H1 (cell line): ENCODE results near the gene ACSF2. TPM values are rescaled to one million over a fixed set of nuclear protein-coding genes. Genes with fewer than 3 reads are reported as not detected.

ENCODE experiments used
- CTCF ChIA-PET: fragments of 300-600 bp; sonication (Branson Sonifier 250); formaldehyde crosslinking; loops from one replicate; lab custom pipeline; 2021; ENCODE audit not compliant: partially characterized antibody; lab: Charles Lee
- POLR2A ChIA-PET: fragments of 300-600 bp; sonication (Branson Sonifier 250); formaldehyde crosslinking; loops from one replicate; lab custom pipeline; 2021; ENCODE audit warnings: inconsistent platforms; ENCODE audit not compliant: partially characterized antibody; lab: Charles Lee
- DNase-seq, 2 experiments: peaks; one replicate each; pipeline versions ENCODE4 v3.0.0 to v3.0.0-alpha.2; 2010 to 2022; ENCODE audit warnings: low spot score in 2 of 2, low read depth in 1 of 2, mixed read lengths in 1 of 2
- FAIRE-seq: peaks from 2 replicates; lab custom pipeline; 2011; peaks lifted over from hg19 to GRCh38; lab: Jason Lieb, UNC
- H2AFZ ChIP-seq: 2 replicates; pipeline ENCODE4 v1.8.1; 2012; ENCODE audit warnings: low read length, inconsistent platforms
- H2AK5ac ChIP-seq: 2 replicates; pipeline ENCODE4 v1.6.1; 2013; ENCODE audit warnings: low read depth, low read length
- H2BK120ac ChIP-seq: replicated peaks from 2 replicates; pipeline ENCODE3; 2013; ENCODE audit warnings: low read depth, low read length, inconsistent platforms
- H2BK12ac ChIP-seq: 2 replicates; pipeline ENCODE4 v1.6.1; 2013; ENCODE audit warnings: low read depth, low read length
- H2BK15ac ChIP-seq: 2 replicates; pipeline ENCODE4 v1.6.1; 2013; ENCODE audit warnings: low read length
- H2BK20ac ChIP-seq: 2 replicates; pipeline ENCODE4 v1.6.1; 2013; ENCODE audit warnings: low read length
- H2BK5ac ChIP-seq: 2 replicates; pipeline ENCODE4 v1.6.1; 2013; ENCODE audit warnings: low read depth, low read length
- H3K14ac ChIP-seq: 2 replicates; pipeline ENCODE4 v1.6.1; 2013; ENCODE audit warnings: inconsistent platforms; ENCODE audit not compliant: insufficient read length
- H3K18ac ChIP-seq: 2 replicates; pipeline ENCODE4 v1.6.1; 2013; ENCODE audit warnings: low read length; ENCODE audit errors: extremely low read depth
- H3K23ac ChIP-seq: 2 replicates; pipeline ENCODE4 v1.6.1; 2013; ENCODE audit warnings: inconsistent platforms; ENCODE audit not compliant: insufficient read length
- H3K23me2 ChIP-seq: 2 replicates; pipeline ENCODE4 v1.6.1; 2013; ENCODE audit warnings: low read depth, low read length
- H3K27ac ChIP-seq: 2 replicates; pipeline ENCODE4 v1.6.1; 2011; ENCODE audit warnings: low read depth, low read length, inconsistent platforms
- H3K27me3 ChIP-seq, 4 experiments: replicated peaks in 1 of 4; 1 replicate in 1 of 4; 2 replicates in 3 of 4; pipeline versions ENCODE4 v1.6.1 to v1.8.1; 2011 to 2013; ENCODE audit warnings: low read length in 3 of 4, mild to moderate bottlenecking in 3 of 4, inconsistent platforms in 2 of 4, mixed read lengths in 2 of 4, moderate library complexity in 1 of 4; ENCODE audit not compliant: control insufficient read depth in 3 of 4, insufficient read depth in 3 of 4; ENCODE audit errors: extremely low read depth in 1 of 4
- H3K36me3 ChIP-seq, 4 experiments: 2 replicates each; pipeline versions ENCODE4 v1.6.1 to v1.8.1; 2011 to 2013; ENCODE audit warnings: mild to moderate bottlenecking in 4 of 4, low read length in 3 of 4, moderate library complexity in 2 of 4, control low read depth in 1 of 4, inconsistent platforms in 1 of 4; ENCODE audit not compliant: insufficient read depth in 4 of 4, control insufficient read depth in 2 of 4
- H3K4ac ChIP-seq: replicated peaks from 2 replicates; pipeline ENCODE3; 2013; ENCODE audit warnings: low read length, low read depth, mixed read lengths, inconsistent platforms; ENCODE audit not compliant: insufficient read length
- H3K4me1 ChIP-seq, 4 experiments: replicated peaks in 1 of 4; 1 replicate in 1 of 4; 2 replicates in 3 of 4; pipeline versions ENCODE4 v1.6.1 to v1.8.1; 2011 to 2013; ENCODE audit warnings: low read length in 3 of 4, inconsistent platforms in 2 of 4, mixed read lengths in 1 of 4; ENCODE audit not compliant: insufficient read depth in 4 of 4, control insufficient read depth in 3 of 4
- H3K4me2 ChIP-seq, 2 experiments: 2 replicates each; pipeline versions ENCODE4 v1.6.1 to v1.8.1; 2011 to 2013; ENCODE audit warnings: low read depth in 2 of 2, low read length in 2 of 2, control low read depth in 1 of 2, inconsistent platforms in 1 of 2, mild to moderate bottlenecking in 1 of 2; ENCODE audit not compliant: insufficient read depth in 1 of 2
- H3K4me3 ChIP-seq, 4 experiments: fragments of 200-600, 300-600 bp in 1 of 4; sonication (generic), shearing (Covaris generic), sonication (Bioruptor Twin) in 1 of 4; 2 replicates each; pipeline versions ENCODE4 v1.5.1 to v1.8.1; 2011 to 2016; ENCODE audit warnings: low read length in 4 of 4, low read depth in 3 of 4, control low read depth in 2 of 4, inconsistent platforms in 2 of 4, mild to moderate bottlenecking in 2 of 4, mixed read lengths in 1 of 4, moderate library complexity in 1 of 4; ENCODE audit not compliant: insufficient read depth in 2 of 4; ENCODE audit errors: extremely low read depth in 1 of 4
- H3K56ac ChIP-seq: replicated peaks from 2 replicates; pipeline ENCODE3; 2013; ENCODE audit warnings: low read depth, mild to moderate bottlenecking, mixed read lengths, low read length, inconsistent platforms; ENCODE audit not compliant: insufficient read length
- H3K79me1 ChIP-seq: 2 replicates; pipeline ENCODE4 v1.6.1; 2013; ENCODE audit warnings: low read depth, low read length, control low read depth
- H3K79me2 ChIP-seq, 2 experiments: 2 replicates each; pipeline versions ENCODE4 v1.6.1 to v1.8.1; 2012 to 2013; ENCODE audit warnings: low read length in 2 of 2, mild to moderate bottlenecking in 2 of 2, inconsistent platforms in 1 of 2; ENCODE audit not compliant: insufficient read depth in 2 of 2, control insufficient read depth in 1 of 2
- H3K9ac ChIP-seq, 4 experiments: replicated peaks in 1 of 4; 1 replicate in 1 of 4; 2 replicates in 3 of 4; pipeline versions ENCODE4 v1.6.1 to v1.8.1; 2011 to 2013; ENCODE audit warnings: low read depth in 3 of 4, low read length in 3 of 4, control low read depth in 2 of 4, mild to moderate bottlenecking in 2 of 4, moderate library complexity in 2 of 4, inconsistent platforms in 1 of 4; ENCODE audit errors: extremely low read depth in 1 of 4
- H3K9me3 ChIP-seq, 2 experiments: 2 replicates each; pipeline versions ENCODE4 v1.6.1 to v1.8.1; 2012 to 2013; ENCODE audit warnings: mild to moderate bottlenecking in 2 of 2, moderate library complexity in 2 of 2, control low read depth in 1 of 2, inconsistent platforms in 1 of 2, low read depth in 1 of 2, low read length in 1 of 2, mixed read lengths in 1 of 2; ENCODE audit not compliant: insufficient read depth in 2 of 2
- H4K20me1 ChIP-seq, 2 experiments: replicated peaks in 1 of 2; 2 replicates each; pipeline versions ENCODE3 to v1.8.1; 2011 to 2013; ENCODE audit warnings: inconsistent platforms in 2 of 2, low read length in 2 of 2, mild to moderate bottlenecking in 1 of 2; ENCODE audit not compliant: insufficient read depth in 2 of 2, control insufficient read depth in 1 of 2
- H4K5ac ChIP-seq: 2 replicates; pipeline ENCODE4 v1.6.1; 2013; ENCODE audit warnings: low read length, low read depth, mixed read lengths, inconsistent platforms; ENCODE audit not compliant: insufficient read length
- H4K8ac ChIP-seq: 2 replicates; pipeline ENCODE4 v1.8.0; 2013; ENCODE audit warnings: mild to moderate bottlenecking, moderate library complexity, low read length, inconsistent platforms; ENCODE audit not compliant: insufficient read depth; ENCODE audit errors: extremely low read depth
- H4K91ac ChIP-seq: replicated peaks from 2 replicates; pipeline ENCODE3; 2013; ENCODE audit warnings: low read length, mixed read lengths, inconsistent platforms; ENCODE audit not compliant: insufficient read length
- GTF2F1 ChIP-seq: IDR thresholded peaks from 2 replicates; pipeline ENCODE4 v1.6.1; 2012; ENCODE audit warnings: low read depth, low read length, improper control_type of control experiment, borderline replicate concordance
- SIX5 ChIP-seq: IDR thresholded peaks from 2 replicates; pipeline ENCODE4 v1.6.1; 2011; ENCODE audit warnings: mild to moderate bottlenecking, low read depth, low read length
- WGBS, 2 experiments: shearing (Covaris generic) in 1 of 2; methylation state at CpG; one replicate each; pipeline versions ENCODE4 v1.1.6 to v1.1.7; 2013 to 2015; ENCODE audit warnings: low lambda C conversion rate in 2 of 2, mixed read lengths in 2 of 2, inconsistent platforms in 1 of 2, low coverage in 1 of 2, missing lambda C conversion rate in 1 of 2; ENCODE audit not compliant: insufficient replicate concordance in 2 of 2, insufficient coverage in 1 of 2, insufficient read length in 1 of 2; ENCODE audit errors: extremely low coverage in 1 of 2, missing lambda C conversion rate in 1 of 2; 5-methylcytosine and 5-hydroxymethylcytosine counted together
- polyA plus RNA-seq, 7 experiments: library from polyadenylated mRNA; depleted of rRNA in 3 of 7; stranded (reverse) in 5 of 7; unstranded in 2 of 7; fragments of >200 nt in 5 of 7; fragments of 200-250 nt in 2 of 7; gene quantifications; 1 replicate in 5 of 7; 2 replicates in 1 of 7; 4 replicates in 1 of 7; pipeline versions ENCODE4 v1.2.1 to v1.2.3, GENCODE V29; 2011 to 2013; ENCODE audit warnings: missing spikeins in 2 of 7, mixed read lengths in 2 of 7
- total RNA-seq: library from RNA; stranded (reverse); fragmentation: NEBNext Ultra II Directional; extraction: Animal tissue kit (Norgen Biotek cat#: 25700); gene quantifications from 2 replicates; pipeline ENCODE4 v1.2.1, GENCODE V29; 2021
- TF ChIP-seq, protein P1 (sequence below): IDR thresholded peaks from 2 replicates; pipeline ENCODE4 v1.6.1; 2011; ENCODE audit warnings: low read depth, mild to moderate bottlenecking, low read length; ENCODE audit not compliant: insufficient read depth

The ACSF2 gene
- total and polyA plus RNA-seq, 2 of the 8 experiments (the other 6 are each of a cell fraction or from before 2014, with no cell fraction given): 14.5 to 16.3 TPM

DNA sequence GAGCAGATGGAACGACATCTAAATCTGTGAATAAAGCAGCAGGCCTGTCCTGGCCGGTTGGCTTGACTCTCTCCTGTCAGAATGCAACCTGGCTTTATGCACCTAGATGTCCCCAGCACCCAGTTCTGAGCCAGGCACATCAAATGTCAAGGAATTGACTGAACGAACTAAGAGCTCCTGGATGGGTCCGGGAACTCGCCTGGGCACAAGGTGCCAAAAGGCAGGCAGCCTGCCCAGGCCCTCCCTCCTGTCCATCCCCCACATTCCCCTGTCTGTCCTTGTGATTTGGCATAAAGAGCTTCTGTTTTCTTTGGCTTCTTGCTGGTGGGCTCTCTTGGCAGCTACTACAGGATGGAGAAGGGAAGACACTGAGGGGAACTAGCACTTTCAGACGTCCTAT, 48.5 kb downstream of the ACSF2 start:
- Histone ChIP-seq H3K14ac (no peak overlapping the region), H3K23ac (no peak overlapping the region), H3K4ac (no peak overlapping the region), H2AFZ (no peak overlapping the region), H3K4me3 (no peak overlapping the region), H3K9me3 (no peaks in the 10 kb centered on the region), H4K91ac (no peak overlapping the region), H3K79me1 (no peaks in the 10 kb centered on the region), H3K18ac (no peak overlapping the region), H2BK5ac (no peak overlapping the region), H3K23me2 (peaks cover 8% of the 10 kb centered on the region), H3K4me2 (no peak overlapping the region), H3K4me1 (peaks cover 0 to 5% (median 2%) of the 10 kb centered on the region in 4 experiments; a peak in 6 of 7 replicates), H3K9ac (no peak overlapping the region), H2BK12ac (no peak overlapping the region), H3K79me2 (no peaks in the 10 kb centered on the region), H3K36me3 (no peaks in the 10 kb centered on the region), H2BK20ac (no peak overlapping the region), H2AK5ac (no peak overlapping the region), H3K27me3 (peaks cover 0 to 13% (median 8%) of the 10 kb centered on the region in 4 experiments; a peak in 5 of 7 replicates), H2BK120ac (no peak overlapping the region), H3K27ac (no peak overlapping the region), H2BK15ac (no peak overlapping the region), H4K8ac (no peak overlapping the region), H4K20me1 (no peaks in the 10 kb centered on the region), H4K5ac (no peak overlapping the region), H3K56ac (no peak overlapping the region)
- DNase-seq: no peak
- no peak for FAIRE-seq
- 86% methylated on average over 6 of the region's 6 CpGs; no CpG with 5 or more reads in 1 of the 2 experiments for WGBS, 2 experiments
- ChIA-PET CTCF (interaction anchor here (0.6 to 8.8 kb wide), 6 partner anchors 14 to 113 kb away, joined by 3 to 49 read pairs (median 4); partner anchors contain the start of gene LRRC59), POLR2A (interaction anchor here (1.1 to 1.2 kb wide), 2 partner anchors 48 to 88 kb away, joined by 3 to 4 read pairs; partner anchors contain the start of gene ACSF2)
- TF ChIP-seq SIX5: no peak
- TF ChIP-seq, protein P1, sequence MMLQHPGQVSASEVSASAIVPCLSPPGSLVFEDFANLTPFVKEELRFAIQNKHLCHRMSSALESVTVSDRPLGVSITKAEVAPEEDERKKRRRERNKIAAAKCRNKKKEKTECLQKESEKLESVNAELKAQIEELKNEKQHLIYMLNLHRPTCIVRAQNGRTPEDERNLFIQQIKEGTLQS: no peak
- no peak for TF ChIP-seq GTF2F1
